Endothelial cell (in vitro differentiated cells): ENCODE data around the gene RASSF1. TPM values are rescaled to one million over a fixed set of nuclear protein-coding genes. Genes with fewer than 3 reads are reported as not detected.
A peak's percentile ranks its signal among the peaks of the same experiment; 100 is the strongest.

Experiments
- DNase-seq: peaks from one replicate; pipeline ENCODE4 v3.0.0; 2021; ENCODE audit warnings: low spot score
- H3K27ac Mint-ChIP-seq: one replicate; pipeline ENCODE4 v1.8.0; 2021; ENCODE audit warnings: mixed read lengths, inconsistent platforms; ENCODE audit not compliant: unreplicated experiment
- H3K27me3 Mint-ChIP-seq: one replicate; pipeline ENCODE4 v1.8.0; 2021; ENCODE audit warnings: mild to moderate bottlenecking, moderate library complexity, mixed read lengths, inconsistent platforms; ENCODE audit not compliant: unreplicated experiment
- H3K36me3 Mint-ChIP-seq: one replicate; pipeline ENCODE4 v1.8.0; 2021; ENCODE audit warnings: mild to moderate bottlenecking, low read depth, mixed read lengths, inconsistent platforms; ENCODE audit not compliant: unreplicated experiment
- H3K4me1 Mint-ChIP-seq: one replicate; pipeline ENCODE4 v1.8.0; 2021; ENCODE audit warnings: mild to moderate bottlenecking, mixed read lengths, inconsistent platforms; ENCODE audit not compliant: unreplicated experiment
- H3K4me3 Mint-ChIP-seq: one replicate; pipeline ENCODE4 v1.8.0; 2021; ENCODE audit warnings: mild to moderate bottlenecking, mixed read lengths, inconsistent platforms; ENCODE audit not compliant: unreplicated experiment
- H3K9me3 Mint-ChIP-seq: one replicate; pipeline ENCODE4 v1.8.0; 2021; ENCODE audit warnings: mixed read lengths, inconsistent platforms; ENCODE audit not compliant: unreplicated experiment
- CTCF ChIP-seq: fragments of 200-600 bp; sonication (generic); IDR thresholded peaks from one replicate; pipeline ENCODE4 v1.5.0; 2021; ENCODE audit warnings: antibody characterized with exemption; ENCODE audit not compliant: unreplicated experiment
- total RNA-seq: library from RNA; stranded (reverse); fragmentation: NEBNext Ultra II Directional; extraction: Animal tissue kit (Norgen Biotek cat#: 25700); gene quantifications from one replicate; pipeline ENCODE4 v1.2.1, GENCODE V29; 2021; ENCODE audit not compliant: unreplicated experiment

RASSF1 gene
- total RNA-seq, 1 donor from 2014 or later, result 14.8 TPM

GRCh38 chr3:50358911-50359759 is 18.5 kb upstream of the RASSF1 start, which contains the start of gene TMEM115:
TMEM115 (minus strand) TSS chr3:50359521; CDS start chr3:50359063, 458 bp downstream.
- Mint-ChIP-seq H3K4me1 (peaks cover 33% of the 10 kb centered on the region), H3K36me3 (peaks cover 13% of the 10 kb centered on the region), H3K9me3 (no peaks in the 10 kb centered on the region), H3K27ac (peak within 1 kb of the TSS; percentile 27), H3K4me3 (peak within 1 kb of the TSS; percentile 94), H3K27me3 (peaks cover 6% of the 10 kb centered on the region)
- TF ChIP-seq CTCF, result no peak
- DNase-seq, result peak; percentile 88

GRCh38 chr3:50358355-50358910 is 17.8 kb upstream of the RASSF1 start:
- H3K4me1 Mint-ChIP-seq, result peaks cover 33% of the 10 kb centered on the region
- H3K36me3 Mint-ChIP-seq, result peaks cover 18% of the 10 kb centered on the region
- no peak for TF ChIP-seq CTCF
- peak overlapping the region; percentile 94 for H3K4me3 Mint-ChIP-seq
- H3K27me3 Mint-ChIP-seq, result peaks cover 6% of the 10 kb centered on the region
- no peak for DNase-seq
- peak overlapping the region; percentile 82 for H3K27ac Mint-ChIP-seq
- no peaks in the 10 kb centered on the region for H3K9me3 Mint-ChIP-seq

GRCh38 chr3:50357481-50357880 is 16.8 kb upstream of the RASSF1 start:
- H3K36me3 Mint-ChIP-seq, result peaks cover 18% of the 10 kb centered on the region
- H3K9me3 Mint-ChIP-seq, result no peaks in the 10 kb centered on the region
- TF ChIP-seq CTCF, result no peak
- DNase-seq, result no peak
- H3K4me1 Mint-ChIP-seq, result peaks cover 33% of the 10 kb centered on the region
- peaks cover 3% of the 10 kb centered on the region for H3K27me3 Mint-ChIP-seq
- H3K4me3 Mint-ChIP-seq, result peak overlapping the region; percentile 51
- no peak overlapping the region for H3K27ac Mint-ChIP-seq

GRCh38 chr3:50356553-50356952 is 15.9 kb upstream of the RASSF1 start:
- Mint-ChIP-seq H3K27ac (no peak overlapping the region), H3K4me1 (peaks cover 35% of the 10 kb centered on the region), H3K4me3 (peak overlapping the region; percentile 51), H3K27me3 (peaks cover 3% of the 10 kb centered on the region), H3K36me3 (peaks cover 18% of the 10 kb centered on the region), H3K9me3 (no peaks in the 10 kb centered on the region)
- no peak for DNase-seq
- TF ChIP-seq CTCF, result no peak
